Thoracic aorta (tissue), 2 donors: ENCODE measurements around the gene CHST6. TPM values are rescaled to one million over a fixed set of nuclear protein-coding genes. Genes with fewer than 3 reads are reported as not detected.
"Not testable (repeated sequence)": the region's sequence is repeated elsewhere in the genome, so short reads cannot be mapped to it uniquely, and the experiment has no call there.

Experiments
- ATAC-seq: fragments of 150-250 bp; one replicate; pipeline ENCODE4 v1.8.0; 2017; ENCODE audit warnings: low read depth; ENCODE audit not compliant: insufficient number of reproducible peaks, low FRiP score
- DNase-seq: peaks from one replicate; pipeline ENCODE4 v3.0.0-alpha.2; 2020; ENCODE audit warnings: low spot score
- H3K27ac ChIP-seq, 2 donors: fragments of 200-600 bp; sonication (generic); 1 replicate in 1 of 2; 2 replicates in 1 of 2; pipeline ENCODE4 v1.5.1; 2016; ENCODE audit warnings: mild to moderate bottlenecking in 2 of 2, moderate library complexity in 2 of 2
- H3K27me3 ChIP-seq: fragments of 200-600 bp; sonication (generic); replicated peaks from 2 replicates; pipeline ENCODE4 v1.6.0; 2016; ENCODE audit warnings: mild to moderate bottlenecking; ENCODE audit not compliant: insufficient read depth
- H3K36me3 ChIP-seq: fragments of 200-600 bp; sonication (generic); one replicate; pipeline ENCODE4 v1.5.1; 2016
- H3K4me1 ChIP-seq, 2 donors: fragments of 200-600 bp; sonication (generic); 1 replicate in 1 of 2; 2 replicates in 1 of 2; pipeline versions ENCODE4 v1.5.1 to v1.6.0; 2016; ENCODE audit warnings: low read depth in 2 of 2, mild to moderate bottlenecking in 1 of 2; ENCODE audit not compliant: control insufficient read depth in 1 of 2
- H3K4me3 ChIP-seq: fragments of 200-600 bp; sonication (generic); 2 replicates; pipeline ENCODE4 v1.5.1; 2016; ENCODE audit warnings: mild to moderate bottlenecking
- H3K9me3 ChIP-seq: fragments of 200-600 bp; sonication (generic); 2 replicates; pipeline ENCODE4 v1.5.1; 2016
- total RNA-seq, 2 donors: library from RNA; depleted of rRNA; stranded (reverse); fragments of >200 nt; gene quantifications; one replicate each; pipeline versions ENCODE4 v1.1.0 to v1.2.3, GENCODE V29; 2016
- TF ChIP-seq, protein P1 (sequence below): fragments of 200-600 bp; sonication (generic); IDR thresholded peaks from one replicate; pipeline ENCODE4 v1.5.1; 2019; ENCODE audit warnings: antibody characterized with exemption

Gene CHST6
- total RNA-seq, 2 donors from 2014 or later = 7.7 to 8.3 TPM

DNA sequence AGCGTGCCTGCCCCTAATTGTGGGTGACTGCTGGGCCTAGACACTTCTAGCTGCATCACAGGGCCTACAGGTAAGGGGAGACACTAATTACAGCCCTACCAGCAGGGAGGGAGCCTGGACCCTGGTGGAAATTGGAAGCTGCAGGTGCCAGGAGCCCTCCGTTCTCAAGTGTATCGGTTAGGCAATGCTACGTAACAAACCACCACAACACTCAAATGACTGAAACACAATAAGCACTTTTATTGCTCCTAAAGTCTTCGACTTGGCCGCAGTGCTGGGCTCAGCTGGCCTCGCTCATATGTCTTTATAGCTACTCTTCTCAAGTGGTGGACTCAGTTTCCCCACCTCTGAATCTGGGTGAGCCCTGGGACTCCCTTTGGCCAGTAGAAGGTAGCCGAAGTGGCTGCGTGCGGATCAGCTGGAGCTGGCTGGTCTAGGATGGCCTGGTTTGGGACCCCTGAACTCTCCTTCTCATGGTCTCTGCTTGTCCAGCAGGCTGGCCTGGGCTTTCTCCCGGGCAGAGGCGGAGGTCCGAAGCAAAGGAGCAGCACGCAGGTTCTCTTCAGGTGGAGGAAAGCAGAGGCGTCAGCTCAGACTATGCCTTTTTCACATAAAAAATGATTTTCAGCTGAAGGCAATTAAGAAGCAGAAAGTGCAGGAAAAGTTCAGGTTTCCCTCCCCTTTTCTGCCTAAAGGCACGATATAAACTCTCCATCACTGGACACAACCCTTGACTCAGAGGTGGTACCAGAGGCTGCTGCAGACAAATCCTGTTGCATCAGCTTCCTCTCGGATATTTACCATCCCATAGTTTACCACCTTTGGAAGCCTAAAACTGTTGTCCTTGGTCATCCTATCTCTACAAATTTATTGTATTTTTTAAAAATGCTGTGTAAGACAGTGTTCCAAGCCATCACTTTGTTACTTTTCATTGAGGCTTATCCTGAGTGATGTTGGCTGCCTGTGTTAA lies 22.0 kb downstream of the CHST6 start:
- H3K4me1 ChIP-seq = no peaks in the 10 kb centered on the region
- no peak overlapping the region for H3K4me3 ChIP-seq
- DNase-seq (no peak), ATAC-seq (no peak)
- H3K27me3 ChIP-seq = no peaks in the 10 kb centered on the region
- no peaks in the 10 kb centered on the region for H3K9me3 ChIP-seq
- no peaks in the 10 kb centered on the region for H3K36me3 ChIP-seq
- TF ChIP-seq, protein P1, sequence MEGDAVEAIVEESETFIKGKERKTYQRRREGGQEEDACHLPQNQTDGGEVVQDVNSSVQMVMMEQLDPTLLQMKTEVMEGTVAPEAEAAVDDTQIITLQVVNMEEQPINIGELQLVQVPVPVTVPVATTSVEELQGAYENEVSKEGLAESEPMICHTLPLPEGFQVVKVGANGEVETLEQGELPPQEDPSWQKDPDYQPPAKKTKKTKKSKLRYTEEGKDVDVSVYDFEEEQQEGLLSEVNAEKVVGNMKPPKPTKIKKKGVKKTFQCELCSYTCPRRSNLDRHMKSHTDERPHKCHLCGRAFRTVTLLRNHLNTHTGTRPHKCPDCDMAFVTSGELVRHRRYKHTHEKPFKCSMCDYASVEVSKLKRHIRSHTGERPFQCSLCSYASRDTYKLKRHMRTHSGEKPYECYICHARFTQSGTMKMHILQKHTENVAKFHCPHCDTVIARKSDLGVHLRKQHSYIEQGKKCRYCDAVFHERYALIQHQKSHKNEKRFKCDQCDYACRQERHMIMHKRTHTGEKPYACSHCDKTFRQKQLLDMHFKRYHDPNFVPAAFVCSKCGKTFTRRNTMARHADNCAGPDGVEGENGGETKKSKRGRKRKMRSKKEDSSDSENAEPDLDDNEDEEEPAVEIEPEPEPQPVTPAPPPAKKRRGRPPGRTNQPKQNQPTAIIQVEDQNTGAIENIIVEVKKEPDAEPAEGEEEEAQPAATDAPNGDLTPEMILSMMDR = no peak
- H3K27ac ChIP-seq = no peak overlapping the region

DNA sequence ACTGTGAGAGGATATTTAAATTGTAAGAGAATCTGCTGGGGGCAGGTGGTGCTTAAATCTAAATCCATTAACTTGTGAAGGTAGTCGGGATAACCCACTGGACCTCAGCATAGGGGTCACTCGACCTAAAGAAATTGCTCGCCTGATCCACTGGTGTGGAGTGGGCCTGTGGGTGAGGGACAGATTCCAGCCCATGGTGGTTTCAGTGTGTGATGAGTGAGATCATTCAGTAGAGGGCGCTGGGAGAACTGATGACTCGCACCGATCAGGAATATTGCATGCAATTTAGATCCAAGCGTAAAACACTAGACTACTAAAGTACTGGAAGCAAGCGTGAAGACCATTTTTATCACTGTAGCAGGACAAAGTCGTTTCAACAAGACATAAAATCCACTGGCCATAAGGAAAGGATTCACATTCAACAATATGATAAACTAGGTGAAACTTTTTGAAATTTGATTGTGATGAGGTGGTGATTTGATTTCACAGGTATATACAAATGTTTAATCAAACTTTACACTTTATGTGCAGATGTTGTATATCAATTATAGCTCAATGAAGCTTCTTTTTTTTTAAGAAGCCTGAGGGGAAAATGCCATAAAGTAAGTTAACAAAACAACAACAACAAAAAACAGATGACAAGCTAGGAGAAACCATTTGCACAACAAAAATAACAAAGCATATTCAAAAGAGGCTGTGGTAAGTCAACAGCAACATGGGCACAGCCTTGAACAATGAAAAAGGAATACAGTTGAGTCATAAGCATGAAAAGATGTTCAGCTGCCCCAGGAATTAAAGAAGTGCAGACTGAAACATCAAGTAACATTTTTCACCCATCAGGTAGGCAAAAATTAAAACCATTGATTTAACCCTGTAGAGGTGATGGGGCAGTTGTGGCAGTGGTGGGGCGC lies 23.3 kb downstream of the CHST6 start:
- Histone ChIP-seq H3K4me3 (no peak overlapping the region), H3K36me3 (no peaks in the 10 kb centered on the region), H3K27ac (no peak overlapping the region), H3K9me3 (no peaks in the 10 kb centered on the region), H3K4me1 (no peaks in the 10 kb centered on the region), H3K27me3 (no peaks in the 10 kb centered on the region)
- DNase-seq = no peak
- peak; percentile 60 for ATAC-seq
- TF ChIP-seq, protein P1 = peak; percentile 76

DNA sequence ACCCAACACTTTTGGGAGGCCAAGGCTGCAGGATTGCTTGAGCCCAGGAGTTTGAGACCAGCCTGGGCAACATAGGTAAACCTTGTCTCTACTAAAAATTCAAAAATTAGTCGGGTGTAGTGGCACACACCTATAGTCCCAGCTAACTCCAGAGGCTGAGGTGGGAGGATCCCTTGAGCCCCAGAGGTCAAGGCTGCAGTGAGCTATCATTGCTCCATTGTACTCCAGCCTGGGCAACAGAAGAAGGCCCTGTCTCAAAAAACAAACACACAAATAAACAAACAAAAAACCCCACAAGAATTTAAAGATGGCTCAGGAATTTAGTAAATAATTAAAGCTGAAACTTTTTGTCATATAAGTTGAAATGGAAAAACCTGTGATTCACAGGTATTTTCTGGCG lies 28.5 kb downstream of the CHST6 start:
- TF ChIP-seq, protein P1 = no peak
- no peak overlapping the region for H3K4me3 ChIP-seq
- H3K27me3 ChIP-seq = no peaks in the 10 kb centered on the region
- no peak for ATAC-seq
- H3K4me1 ChIP-seq = peaks cover 6 to 14% of the 10 kb centered on the region in 2 donors
- no peak for DNase-seq
- no peak overlapping the region for H3K27ac ChIP-seq
- H3K9me3 ChIP-seq = no peaks in the 10 kb centered on the region
- no peaks in the 10 kb centered on the region for H3K36me3 ChIP-seq

DNA sequence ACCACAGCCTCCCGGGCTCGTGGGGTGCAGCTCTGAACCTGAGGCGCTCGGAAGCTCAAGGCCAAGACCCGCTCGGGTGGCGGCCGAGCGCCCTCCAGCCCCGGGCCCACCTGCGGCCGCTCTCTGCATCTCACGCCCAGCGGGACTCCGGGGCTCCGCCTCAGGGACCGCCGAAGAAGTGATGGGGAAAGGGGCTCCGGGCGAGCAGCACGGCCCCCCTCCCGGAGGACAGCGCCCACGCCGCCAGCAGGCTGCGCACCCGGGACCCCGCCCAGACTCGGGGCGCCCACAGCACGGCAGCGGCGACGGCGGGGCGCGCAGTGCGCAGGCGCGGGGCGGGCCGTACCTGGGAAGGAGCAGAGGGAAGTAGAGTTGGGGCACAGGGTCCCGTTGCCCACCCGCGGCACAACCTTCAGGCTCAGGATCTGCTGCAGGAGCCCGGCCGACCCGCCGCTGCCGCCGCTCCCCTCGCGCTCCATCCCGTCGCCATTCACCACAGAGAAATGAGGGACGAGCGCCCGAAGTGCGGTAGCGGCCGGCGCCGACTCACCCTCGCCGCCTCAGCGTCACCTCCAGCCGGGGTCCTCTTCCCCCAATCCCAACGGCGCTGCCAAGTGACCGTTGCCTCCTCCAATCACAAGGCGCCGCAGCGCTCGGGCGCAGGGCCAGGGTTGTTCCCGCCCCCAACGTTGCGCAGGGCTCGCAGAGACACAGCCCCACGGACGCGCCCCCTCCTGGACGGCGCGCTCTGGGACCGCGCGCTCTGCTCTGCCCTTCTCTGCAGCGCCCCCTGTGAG lies 30.9 kb downstream of the CHST6 start, which contains the start of gene TMEM170A:
Gene TMEM170A, minus strand, starts transcription at position 568 of the 797 bp plus-strand sequence. Its CDS starts 89 bp downstream, at position 479.
- no peaks in the 10 kb centered on the region for H3K36me3 ChIP-seq
- ATAC-seq = peak; percentile 97
- H3K4me3 ChIP-seq = peak within 1 kb of the TSS; percentile 98
- peak; percentile 98 for DNase-seq
- H3K9me3 ChIP-seq = no peaks in the 10 kb centered on the region
- H3K27ac ChIP-seq = peak within 1 kb of the TSS; percentile 80 to 90
- no peaks in the 10 kb centered on the region for H3K27me3 ChIP-seq
- TF ChIP-seq, protein P1 = peak; percentile 100
- H3K4me1 ChIP-seq = peaks cover 12 to 22% of the 10 kb centered on the region in 2 donors

DNA sequence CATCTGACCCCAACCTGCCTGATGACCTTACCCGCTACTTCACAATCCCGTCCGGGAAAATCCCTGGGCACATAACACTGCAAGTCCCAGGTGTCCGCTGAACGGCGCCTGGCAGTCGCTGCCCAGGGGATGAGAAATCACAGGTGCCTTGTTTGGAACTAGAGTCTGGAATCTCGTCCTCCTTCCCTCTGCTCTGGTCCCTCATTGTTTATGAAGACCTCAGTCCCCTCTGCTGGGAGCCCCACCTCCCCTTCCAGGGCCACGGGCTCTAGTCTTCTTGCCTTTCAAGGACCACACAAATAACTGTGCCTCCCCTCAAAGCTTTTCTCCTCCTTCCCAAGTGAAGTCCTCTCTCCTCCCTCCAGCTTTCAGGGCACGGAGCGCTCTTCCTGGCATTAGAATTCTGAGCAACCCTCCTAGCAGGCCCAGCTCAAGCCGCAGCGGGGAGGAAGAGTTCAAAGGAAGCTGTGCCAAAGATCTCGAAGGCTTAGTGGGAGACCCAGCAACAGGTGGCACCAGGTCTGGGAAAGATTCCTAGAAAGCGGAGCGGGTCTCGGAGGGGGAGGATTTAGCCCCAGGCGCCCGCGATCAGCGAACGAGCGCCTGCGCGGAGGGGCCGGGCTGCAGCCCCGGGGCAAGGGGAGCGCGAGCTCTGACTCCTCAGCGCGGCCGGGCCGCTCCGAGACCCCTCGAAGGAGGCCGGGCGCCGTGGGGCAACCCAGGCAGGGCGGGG lies 31.7 kb downstream of the CHST6 start:
- Histone ChIP-seq H3K4me1 (peaks cover 12 to 22% of the 10 kb centered on the region in 2 donors), H3K4me3 (peak overlapping the region; percentile 98), H3K27ac (peak overlapping the region; percentile 80 to 90)
- not testable (repeated sequence) for ATAC-seq, H3K9me3 ChIP-seq, DNase-seq, H3K36me3 ChIP-seq, H3K27me3 ChIP-seq
